Measurements from ENCODE around the gene LGR4. TPM values are rescaled to one million over a fixed set of nuclear protein-coding genes. Genes with fewer than 3 reads are reported as not detected.

Gene LGR4
- total and polyA plus RNA-seq, 8 donors = 23.4 to 73.0 (median 54.5) TPM

- 78 to 90% methylated on average over 6 of the region's 6 CpGs for WGBS, 2 donors
- ATAC-seq (no peak), DNase-seq (no peak), FAIRE-seq (no peak)
- Histone ChIP-seq H3K27me3 (no peaks in the 10 kb centered on the region), H3K4me3 (no peak overlapping the region), H3K4me1 (peaks cover 0 to 6% (median 0%) of the 10 kb centered on the region in 3 donors), H3K9me3 (no peaks in the 10 kb centered on the region), H3K27ac (no peak overlapping the region), H3K36me3 (peaks cover 0 to 10% (median 0%) of the 10 kb centered on the region in 3 donors)
- no peak for TF ChIP-seq CTCF (IDR thresholded peaks at IDR 0.05)
- intact Hi-C loops (cut with DNase I) = loop anchor here in 1 of 3 donors (5.0 to 10.0 kb wide), 2 partner anchors 305 to 733 kb away; no protein-coding TSS in a partner anchor
Observed at GRCh38 chr11:27487706-27488105, 15.1 kb upstream of the LGR4 start.

GRCh38 chr11:27485930-27486773 lies 13.6 kb upstream of the LGR4 start:
- DNase-seq = peak in 1 of 6 donors; percentile 54
- intact Hi-C loops (cut with DNase I) = loop anchor here in 1 of 3 donors (5.0 to 10.0 kb wide), 2 partner anchors 304 to 731 kb away; no protein-coding TSS in a partner anchor
- H3K4me1 ChIP-seq = peaks cover 0 to 6% (median 0%) of the 10 kb centered on the region in 3 donors
- H3K27ac ChIP-seq = no peak overlapping the region
- no peaks in the 10 kb centered on the region for H3K9me3 ChIP-seq
- FAIRE-seq = peak; percentile 88
- H3K4me3 ChIP-seq = no peak overlapping the region
- TF ChIP-seq CTCF (IDR thresholded peaks at IDR 0.05) = peak; percentile 32 to 89 (median 78)
- H3K27me3 ChIP-seq = no peaks in the 10 kb centered on the region
- ATAC-seq = peak; percentile 67 to 90 (median 87)
- H3K36me3 ChIP-seq = peaks cover 0 to 3% (median 0%) of the 10 kb centered on the region in 3 donors
- WGBS, 2 donors = 30 to 31% methylated on average over 4 of the region's 4 CpGs

- no peak for ATAC-seq
- Histone ChIP-seq H3K9me3 (no peaks in the 10 kb centered on the region), H3K27ac (no peak overlapping the region), H3K27me3 (no peaks in the 10 kb centered on the region), H3K4me3 (no peak overlapping the region), H3K36me3 (no peaks in the 10 kb centered on the region), H3K4me1 (peaks cover 0 to 6% (median 0%) of the 10 kb centered on the region in 3 donors)
- intact Hi-C loops (cut with DNase I) = loop anchor here (5.0 to 10.0 kb wide), 3 partner anchors 285 to 728 kb away; no protein-coding TSS in a partner anchor
- no peak for FAIRE-seq
- WGBS, 2 donors = 87 to 89% methylated on average over 2 of the region's 2 CpGs
- no peak for TF ChIP-seq CTCF (IDR thresholded peaks at IDR 0.05)
- DNase-seq = no peak
Observed at GRCh38 chr11:27482793-27483192, 10.2 kb upstream of the LGR4 start.

GRCh38 chr11:27481992-27482391 lies 9.4 kb upstream of the LGR4 start:
- no peak for DNase-seq
- H3K36me3 ChIP-seq = no peaks in the 10 kb centered on the region
- no peak for FAIRE-seq
- no peaks in the 10 kb centered on the region for H3K27me3 ChIP-seq
- no peak for ATAC-seq
- H3K4me1 ChIP-seq = peaks cover 0 to 6% (median 0%) of the 10 kb centered on the region in 3 donors
- intact Hi-C loops (cut with DNase I) = loop anchor here (5.0 to 10.0 kb wide), 3 partner anchors 285 to 727 kb away; no protein-coding TSS in a partner anchor
- TF ChIP-seq CTCF (IDR thresholded peaks at IDR 0.05) = no peak
- H3K9me3 ChIP-seq = no peaks in the 10 kb centered on the region
- no peak overlapping the region for H3K27ac ChIP-seq
- H3K4me3 ChIP-seq = no peak overlapping the region
- 90 to 93% methylated on average over 4 of the region's 4 CpGs for WGBS, 2 donors

All from pancreas (tissue), 10 donors.